HG03442 (cell line): ENCODE results near the gene TACO1.

Source experiments
- ATAC-seq: cut with Tn5 transposase; IDR thresholded peaks from one replicate; pipeline ENCODE4 v1.9.1; 2021; ENCODE audit warnings: mild to moderate bottlenecking, moderate library complexity; ENCODE audit not compliant: unreplicated experiment

Gene TACO1

DNA sequence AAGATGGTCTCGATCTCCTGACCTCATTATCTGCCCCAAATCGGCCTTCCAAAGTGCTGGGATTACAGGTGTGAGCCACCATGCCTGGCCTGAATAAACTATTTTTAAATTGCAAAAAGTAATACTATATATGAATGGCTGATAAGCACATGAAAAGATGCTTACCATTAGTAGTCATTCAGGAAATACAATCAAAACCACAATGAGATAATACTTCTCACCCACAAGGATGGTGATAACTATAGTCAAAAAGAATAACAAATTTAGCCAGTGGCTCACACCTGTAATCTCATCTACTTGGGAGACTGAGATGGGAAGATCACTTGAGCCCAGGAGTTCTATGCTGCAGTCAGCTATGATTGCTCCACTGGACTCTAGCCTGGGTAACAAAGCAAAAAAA is 2.4 kb upstream of the TACO1 start:
- ATAC-seq = no peak

DNA sequence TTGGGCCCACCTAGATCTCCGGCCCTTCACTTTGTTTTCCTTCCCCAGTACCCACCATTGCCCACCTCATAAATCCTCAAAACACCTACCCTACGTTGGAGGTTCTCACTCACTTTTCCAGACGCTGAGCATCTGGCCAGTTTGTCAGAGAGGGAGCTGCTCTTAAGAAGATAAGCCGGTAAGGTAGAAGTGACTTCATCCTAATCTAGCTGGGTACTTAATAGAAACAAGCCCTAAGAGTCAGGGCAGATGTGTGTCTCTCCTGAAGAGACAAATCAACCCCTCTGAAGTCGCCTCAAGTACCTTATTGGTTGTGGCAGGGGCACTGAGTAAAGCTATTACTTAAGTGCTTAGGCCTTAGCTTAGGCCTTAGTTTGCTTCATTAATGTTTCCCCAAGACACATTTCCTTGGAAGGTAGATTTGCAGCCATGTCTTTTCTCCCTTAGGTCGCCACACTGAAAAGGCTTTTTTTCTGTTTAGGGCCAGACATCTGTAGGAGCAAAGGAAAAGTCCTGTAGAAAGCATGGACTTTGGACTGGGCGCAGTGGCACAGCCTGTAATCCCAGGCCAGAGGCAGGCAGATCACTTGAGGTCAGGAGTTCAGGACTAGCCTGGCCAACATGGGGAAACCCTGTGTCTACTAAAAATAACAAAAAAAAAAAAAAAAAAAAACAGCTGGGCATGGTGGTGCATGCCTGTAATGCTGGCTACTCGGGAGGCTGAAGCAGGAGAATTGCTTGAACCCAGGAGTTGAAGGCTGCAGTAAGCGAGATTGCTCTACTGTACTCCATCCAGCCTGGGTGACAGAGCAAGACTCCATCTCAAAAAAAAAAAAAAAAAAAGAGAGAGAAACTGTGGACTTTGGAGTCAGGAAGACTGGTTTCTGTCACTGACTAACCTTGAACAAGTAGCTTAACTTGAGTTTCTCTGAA is 1.0 kb downstream of the TACO1 start:
- ATAC-seq = no peak

DNA sequence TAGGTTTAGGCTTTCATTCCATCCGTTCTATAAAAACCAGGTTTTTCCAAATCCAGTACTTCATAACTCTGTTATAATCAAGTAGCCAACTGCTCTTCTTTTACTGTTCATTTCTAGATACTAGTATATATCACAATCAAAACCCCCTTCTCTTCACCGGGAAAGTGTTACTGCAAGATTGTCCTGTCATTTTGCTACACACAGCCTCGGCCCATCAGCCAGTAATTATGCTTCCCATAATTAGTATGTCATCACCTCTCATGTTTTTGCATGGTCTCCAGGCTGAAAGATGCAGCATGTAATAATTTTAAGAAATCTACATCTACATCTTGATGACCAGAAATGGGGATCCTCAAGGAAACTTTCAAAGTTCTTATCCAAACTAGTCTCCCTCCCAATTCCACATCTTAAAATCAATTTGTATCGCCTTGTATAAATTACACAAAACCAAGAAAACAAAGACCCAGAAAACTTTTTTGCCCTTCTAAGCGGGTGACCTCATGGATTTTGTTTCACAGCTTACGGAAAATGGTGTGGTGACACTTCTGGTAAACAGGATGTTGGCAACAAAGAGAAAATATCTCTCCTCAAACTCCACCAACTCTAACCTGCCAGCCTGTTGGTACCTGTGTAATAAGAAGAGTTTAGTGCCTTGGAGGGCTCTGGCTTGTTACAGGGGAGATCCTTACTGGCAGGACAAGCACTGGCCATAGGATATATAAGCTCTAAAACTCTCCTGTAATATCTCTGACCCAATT is 9.3 kb downstream of the TACO1 start:
- ATAC-seq = no peak

DNA sequence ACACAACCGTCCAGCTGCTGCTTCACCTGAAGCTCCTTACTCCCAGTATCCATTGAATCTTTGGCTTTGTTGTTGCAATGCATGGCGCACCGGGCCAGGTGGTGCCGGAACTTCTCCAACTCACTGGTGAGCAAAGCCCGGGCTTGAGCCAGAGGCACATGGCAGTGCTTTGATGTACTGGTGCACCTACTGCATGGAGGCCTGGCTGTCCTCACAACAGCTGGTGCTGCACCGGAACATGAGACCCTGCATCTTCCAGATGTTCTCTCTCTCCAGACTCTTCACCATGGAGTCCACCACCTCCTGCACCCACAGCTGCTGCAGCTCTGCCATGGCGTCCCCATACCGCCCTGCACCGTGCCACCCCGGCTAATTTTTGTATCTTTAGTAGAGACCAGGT is 10.2 kb downstream of the TACO1 start:
- no peak for ATAC-seq

DNA sequence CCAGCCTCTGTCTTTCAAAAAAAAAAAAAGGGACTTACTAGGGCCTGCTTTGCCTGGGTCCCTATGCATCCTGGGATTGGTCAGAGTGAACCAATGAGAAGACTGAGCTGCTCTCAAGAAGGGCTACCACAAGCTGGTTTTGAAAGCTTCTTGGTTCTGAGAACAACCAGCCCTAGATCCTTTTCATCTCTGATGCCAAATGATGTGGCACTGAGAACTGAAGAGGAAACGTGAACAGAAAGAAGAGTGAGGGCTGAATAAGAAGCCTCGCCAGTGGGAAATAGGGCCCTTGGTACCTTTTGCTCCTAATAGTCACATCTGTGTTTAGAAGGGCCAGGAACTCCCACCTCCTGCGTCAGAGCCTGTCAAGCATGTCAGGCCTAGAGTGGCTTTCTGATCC is 10.7 kb downstream of the TACO1 start:
- ATAC-seq = no peak

DNA sequence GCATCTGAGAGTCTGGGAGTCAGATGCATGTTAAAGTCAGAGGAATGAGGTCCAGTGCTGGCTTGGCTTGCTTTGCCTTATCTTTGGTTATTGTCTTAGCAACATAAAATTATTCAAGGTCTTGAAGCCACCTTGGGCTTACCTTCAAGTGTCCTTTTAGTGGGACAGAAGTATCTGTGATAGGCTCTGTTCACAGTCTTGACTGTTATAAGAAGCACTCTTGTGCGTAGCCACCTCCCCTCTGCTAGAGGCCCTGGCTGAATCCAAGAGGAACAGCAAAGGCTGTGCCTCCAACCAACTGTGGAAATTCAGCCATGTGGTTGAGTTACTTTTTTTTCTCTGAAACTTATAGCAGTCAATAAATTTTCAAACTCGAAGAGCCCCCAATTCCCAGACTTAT is 13.0 kb downstream of the TACO1 start:
- ATAC-seq = no peak

DNA sequence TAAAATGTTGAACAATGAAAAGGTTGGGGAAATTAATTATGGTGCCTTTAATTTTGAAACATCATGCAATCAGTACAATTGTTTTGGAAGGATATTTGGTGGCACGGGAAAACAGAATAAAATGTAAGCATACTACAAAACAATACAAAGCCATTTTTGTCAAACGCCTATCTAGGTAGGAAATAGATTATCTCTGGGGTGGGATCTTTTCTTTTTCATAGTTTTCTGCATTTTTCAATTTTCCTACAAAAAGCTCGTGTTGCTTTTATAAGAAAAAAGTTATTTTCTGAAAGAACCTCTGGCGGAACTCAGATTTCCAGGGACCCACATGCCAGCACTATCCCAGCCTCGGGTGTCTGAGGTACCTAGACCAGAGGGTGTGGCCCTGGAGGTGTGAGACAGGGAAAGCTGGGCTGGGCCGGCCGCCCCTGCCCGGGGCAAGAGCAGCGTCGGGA is 20.6 kb downstream of the TACO1 start:
- ATAC-seq = no peak

DNA sequence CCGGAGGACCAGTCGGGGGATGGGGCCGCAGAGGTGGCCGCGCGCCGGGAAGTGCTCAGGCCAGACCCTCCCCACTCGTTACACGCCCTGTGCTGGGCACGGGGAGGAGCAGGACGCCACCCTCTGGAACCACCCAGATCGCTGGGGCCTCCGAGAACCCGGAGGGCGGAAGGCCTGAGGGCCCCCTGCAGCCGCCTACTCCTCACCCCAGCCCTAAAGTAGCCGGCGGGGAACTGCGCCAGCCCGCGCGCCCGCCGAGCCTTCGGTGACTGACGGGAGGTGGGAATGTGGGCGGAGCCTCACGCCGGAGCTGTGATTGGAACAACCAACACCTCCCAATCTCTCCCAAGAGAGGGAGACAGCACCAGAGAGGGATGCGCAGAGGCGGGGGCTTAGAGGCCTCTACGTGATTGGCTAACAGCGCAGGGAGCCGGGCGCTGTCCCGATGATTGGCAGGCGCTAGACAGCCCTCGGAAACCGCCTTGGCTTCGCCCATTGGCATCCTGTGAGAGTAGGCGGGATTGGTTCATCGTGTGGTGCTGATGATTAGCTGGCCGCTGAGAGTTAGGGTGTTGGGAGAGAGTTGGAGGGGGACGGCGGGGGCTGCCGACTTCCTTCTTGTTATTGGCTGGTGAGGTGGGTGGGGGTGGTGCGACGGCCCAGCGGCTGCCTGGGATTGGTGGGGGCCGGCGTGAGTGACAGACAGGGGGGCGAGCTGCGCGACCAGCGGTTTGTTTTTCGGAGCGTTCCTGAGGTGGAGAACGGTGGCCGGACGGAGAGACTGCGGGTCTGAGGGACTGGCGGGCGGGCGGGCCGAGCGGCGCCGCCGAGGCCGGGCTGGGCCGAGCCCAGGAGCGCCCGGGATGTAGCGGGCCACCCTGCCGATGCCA is 21.2 kb downstream of the TACO1 start, which contains the start of gene MAP3K3:
TSS of gene MAP3K3 (plus strand) at position 734 of the 890 bp plus-strand sequence. CDS start 343 bp downstream, outside the sequence.
- peak; percentile 91 for ATAC-seq

DNA sequence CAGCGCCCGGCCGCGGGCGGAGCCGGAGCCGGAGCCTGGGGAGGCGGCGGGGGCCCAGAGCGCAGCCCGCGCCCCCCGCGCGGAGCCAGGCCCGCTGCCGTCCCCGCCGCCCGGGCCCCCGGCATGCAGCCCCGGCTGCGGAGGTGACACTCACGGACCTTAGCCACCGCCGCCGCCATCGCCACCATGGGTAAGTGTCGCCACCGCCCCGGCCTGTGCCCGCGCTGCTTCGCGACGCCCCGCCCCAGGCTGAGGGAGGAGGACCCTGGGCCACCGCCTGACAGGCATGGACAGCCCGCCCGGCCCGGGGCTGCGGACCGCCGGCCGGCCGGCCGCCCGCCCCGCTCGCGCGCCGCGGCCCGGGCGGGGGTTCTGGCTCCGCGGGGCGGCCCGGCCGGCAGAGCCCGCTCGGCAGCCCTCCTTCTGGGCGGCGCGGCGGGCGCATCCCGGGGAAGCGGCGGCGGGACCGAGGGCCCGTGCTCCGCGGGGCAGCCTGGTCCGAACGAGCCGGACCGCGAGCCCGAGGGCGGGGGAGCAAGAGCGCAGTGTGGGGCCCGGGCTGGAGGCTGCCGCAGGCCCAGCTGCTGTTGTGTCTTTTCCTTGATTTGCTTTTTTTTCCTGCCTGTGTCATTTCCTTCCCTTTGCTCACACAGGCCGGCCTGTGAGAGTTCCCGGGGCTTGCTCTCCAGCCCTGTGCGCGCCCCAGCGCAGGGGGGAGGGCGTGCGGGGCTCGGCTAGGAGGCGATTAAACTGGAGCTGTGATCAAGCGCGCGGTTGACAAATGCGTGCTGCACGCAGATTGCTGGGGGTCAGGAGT is 22.1 kb downstream of the TACO1 start:
- ATAC-seq = peak; percentile 13

DNA sequence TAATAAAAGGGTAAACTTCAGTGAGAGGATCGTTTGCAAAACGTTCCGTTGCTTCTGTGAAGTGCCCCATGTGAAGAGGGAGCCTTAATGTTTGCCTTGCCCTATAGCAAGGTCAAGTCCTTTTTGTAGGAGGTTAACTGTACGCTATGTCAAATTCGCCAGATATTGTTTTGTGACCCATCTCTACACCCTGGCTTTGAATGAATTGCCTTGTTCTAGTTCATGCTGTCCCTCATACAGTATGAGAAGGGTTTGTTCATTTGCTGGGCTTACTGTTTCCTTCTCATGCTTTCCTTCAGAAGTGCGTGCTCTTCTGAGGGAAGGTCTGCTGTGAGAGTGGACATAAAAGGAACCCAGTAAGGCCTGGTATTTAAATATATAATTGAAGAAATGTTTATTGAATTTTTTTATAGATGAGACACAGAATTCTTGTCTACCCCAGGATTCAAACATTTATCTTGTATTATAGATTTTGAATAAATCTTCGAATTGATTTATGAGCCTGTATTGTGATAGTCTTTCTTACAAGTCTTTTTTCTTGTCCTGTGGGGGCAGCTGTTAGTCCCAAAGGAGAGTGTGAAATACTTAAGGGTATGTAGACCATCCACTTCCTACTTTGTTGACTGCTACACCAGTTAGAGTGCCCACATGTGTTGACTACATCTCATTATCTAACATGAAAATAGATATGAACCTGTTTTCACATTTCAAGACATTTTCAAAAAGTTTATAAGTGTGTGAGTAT is 23.3 kb downstream of the TACO1 start:
- no peak for ATAC-seq

DNA sequence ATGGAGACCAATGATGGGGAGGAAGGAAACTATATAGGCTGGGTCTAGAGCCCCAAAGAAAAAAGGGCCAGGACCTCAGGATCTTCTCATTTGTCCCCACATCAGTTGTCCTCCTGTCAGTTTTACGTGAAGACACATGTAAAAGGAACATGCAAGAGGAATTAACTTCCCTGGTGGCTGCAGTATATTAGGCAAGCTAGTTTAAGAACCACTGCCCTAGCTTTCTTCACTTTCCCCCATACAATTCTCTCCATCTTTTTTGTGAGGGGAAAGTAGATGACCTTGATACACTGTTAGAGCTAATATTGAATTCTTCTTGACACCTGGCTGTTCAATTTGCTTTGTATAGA is 23.8 kb downstream of the TACO1 start:
- no peak for ATAC-seq

DNA sequence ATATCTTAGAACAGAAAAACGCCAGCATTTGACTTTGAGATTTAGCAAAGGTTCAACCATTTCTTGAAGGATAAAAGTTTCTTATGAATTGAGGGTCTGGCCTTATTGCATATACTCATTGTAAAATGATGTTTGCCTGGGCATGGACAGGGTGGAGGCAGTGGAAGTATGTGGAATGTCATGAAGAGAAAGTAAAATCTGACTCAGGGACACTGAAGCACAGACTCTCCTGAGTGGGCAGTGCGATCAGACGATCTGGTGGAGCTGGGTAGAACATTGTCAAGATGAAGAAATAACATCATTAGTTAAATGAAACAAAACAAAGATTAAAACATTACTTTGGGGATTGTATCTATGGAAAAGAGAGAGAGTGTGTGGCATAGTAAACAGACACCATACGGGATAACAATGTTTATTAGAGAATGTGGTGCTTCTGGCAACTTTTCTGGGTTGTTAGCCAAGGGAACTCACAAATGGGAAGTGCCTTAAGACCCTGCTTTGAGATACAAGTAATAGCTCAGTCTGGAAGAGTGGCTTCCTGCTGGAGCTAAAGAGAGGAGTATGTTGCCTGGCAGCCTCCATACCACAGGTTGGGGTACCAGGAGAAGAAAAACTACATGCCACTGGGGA is 26.0 kb downstream of the TACO1 start:
- no peak for ATAC-seq

DNA sequence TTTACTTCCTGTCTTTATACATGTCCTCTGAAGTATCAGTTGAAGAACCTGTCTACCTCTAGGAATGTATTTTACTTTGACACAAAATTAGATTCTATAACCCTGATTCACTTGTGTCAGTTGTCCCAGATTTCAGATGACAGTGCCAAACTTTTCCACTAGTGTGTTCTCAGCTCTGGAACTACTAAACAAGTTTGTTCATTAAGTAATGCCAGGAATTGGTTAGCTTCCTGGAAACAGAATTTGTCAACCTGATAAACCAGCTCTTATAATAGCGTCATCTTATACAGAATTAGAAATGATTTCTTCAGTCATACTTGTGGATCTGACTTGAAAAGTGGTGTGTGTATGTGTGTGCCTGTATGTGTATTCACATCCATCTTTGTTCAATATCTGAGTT is 28.9 kb downstream of the TACO1 start:
- no peak for ATAC-seq

DNA sequence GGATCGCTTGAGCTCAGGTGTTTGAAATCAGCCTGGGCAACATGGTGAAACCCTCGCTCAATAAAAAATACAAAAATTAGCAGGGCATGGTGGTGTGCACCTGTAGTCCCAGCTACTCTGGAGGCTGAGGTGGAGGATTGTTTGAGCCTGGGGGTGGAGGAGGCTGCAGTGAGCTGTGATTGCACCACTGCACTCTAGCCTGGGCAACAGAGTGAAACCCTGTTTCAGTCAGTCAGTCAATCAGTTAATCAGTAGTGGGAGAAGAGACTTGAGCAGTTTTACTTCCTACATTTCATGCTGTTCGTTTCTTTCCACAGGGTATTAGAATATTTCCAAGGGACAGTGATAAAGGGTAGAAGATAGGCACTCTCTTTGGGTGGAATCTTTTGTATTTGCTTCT is 30.4 kb downstream of the TACO1 start:
- no peak for ATAC-seq

DNA sequence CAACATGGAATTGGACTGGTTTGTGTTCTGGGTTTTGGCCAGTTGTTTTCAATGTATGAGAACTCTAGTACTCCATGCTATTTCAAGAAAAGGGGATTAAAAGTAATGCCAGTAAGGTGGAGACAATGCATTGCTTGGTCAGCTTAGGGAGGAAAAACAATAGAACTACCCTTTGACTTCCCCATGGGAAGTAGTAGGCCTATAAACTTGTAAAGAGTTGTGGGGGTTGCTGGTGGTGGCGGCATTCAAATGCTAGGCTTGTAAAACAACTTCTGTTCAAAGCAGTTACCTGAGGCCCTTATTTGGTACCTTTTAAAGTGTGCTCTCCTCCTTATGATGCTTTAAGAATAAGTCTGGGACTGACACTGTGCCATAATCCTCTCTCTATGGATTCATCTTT is 30.9 kb downstream of the TACO1 start:
- ATAC-seq = no peak

DNA sequence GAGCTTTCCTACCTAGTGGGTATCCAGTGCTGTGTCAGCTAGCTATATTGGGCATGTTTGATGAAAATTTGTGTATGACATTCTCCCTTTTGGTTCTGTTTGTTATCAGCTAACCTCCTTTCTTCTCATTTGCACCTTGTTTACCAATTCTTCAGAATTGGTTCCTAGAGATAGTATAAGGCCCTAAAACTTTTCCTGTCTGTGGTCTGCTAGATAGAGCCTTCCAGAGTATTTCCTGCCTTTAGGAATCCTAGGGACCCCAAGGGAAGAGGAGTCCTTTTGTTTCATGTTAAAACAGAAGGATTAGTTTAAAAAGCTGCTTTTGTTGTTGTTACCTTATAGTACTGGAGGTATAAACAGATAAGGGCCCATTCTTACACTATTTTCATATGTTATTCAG is 33.0 kb downstream of the TACO1 start:
- ATAC-seq = no peak

DNA sequence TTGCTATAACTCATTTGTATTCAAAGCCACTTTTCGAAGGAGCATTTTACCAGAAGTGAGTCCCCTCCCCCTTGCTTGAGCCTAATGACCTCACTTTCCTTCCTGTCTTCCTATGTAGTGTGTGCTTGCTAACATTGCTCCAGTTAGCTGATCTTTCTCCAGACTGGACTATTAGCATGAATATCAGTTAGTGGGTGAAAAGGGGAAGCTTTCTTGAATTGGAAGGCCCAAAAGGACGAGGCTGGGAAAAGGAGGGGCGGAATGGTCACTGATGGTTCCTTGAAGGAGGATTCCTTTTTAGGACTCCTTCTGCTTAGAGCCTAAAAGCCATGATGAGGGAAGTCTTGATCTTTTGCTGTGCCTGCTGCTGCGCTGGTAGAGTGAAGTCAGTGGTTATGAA is 33.5 kb downstream of the TACO1 start:
- ATAC-seq = no peak

DNA sequence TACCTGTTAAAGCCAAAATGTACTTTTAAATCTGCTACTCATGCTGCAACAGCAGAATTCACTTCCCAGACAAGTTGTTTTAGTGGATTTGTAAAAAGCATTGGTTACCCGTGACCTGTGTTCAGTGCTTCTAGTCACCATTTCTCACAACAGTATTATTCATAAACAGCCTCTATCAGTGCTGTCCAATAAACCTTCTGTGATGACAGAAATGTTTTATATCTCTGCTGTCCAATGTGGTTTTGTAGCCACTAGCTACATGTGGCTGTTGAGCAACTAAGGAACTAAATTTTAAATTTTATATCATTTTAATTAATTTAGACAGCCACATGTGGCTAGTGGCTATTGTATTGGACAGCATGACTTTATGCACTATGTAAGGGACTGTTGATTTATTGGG is 34.1 kb downstream of the TACO1 start:
- no peak for ATAC-seq

DNA sequence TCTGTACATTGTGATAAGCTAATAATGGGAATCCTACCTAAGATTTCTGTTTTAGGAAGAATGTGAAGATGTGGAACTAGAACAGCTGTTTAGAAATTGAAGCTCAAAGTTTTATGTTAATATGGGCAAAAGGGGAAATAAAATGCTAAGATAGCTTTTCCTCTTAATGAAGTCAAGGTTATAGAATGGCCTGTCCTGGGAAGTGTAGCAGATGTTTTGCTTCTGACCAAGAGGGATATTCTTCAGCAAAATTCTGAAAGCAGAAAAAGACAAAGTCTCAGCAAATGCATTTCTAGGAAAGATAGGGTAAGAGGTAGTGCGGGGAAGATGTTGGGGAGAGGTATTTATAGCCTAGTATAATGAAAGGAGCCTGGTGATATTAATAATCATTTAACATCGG is 34.6 kb downstream of the TACO1 start:
- ATAC-seq = no peak
